HG03159 (cell line): ENCODE data around the gene ASB16.
A peak's percentile ranks its signal among the peaks of the same experiment; 100 is the strongest.

Source experiments
- ATAC-seq: cut with Tn5 transposase; IDR thresholded peaks from one replicate; pipeline ENCODE4 v1.9.1; 2021; ENCODE audit warnings: mild to moderate bottlenecking, moderate library complexity; ENCODE audit not compliant: unreplicated experiment

The ASB16 gene

GRCh38 chr17:44188576-44189403, 18.3 kb downstream of the ASB16 start:
- ATAC-seq, result no peak

- ATAC-seq, result no peak
These were observed 20.0 kb downstream of the ASB16 start for GRCh38 chr17:44190481-44190880.

GRCh38 chr17:44191369-44191768, 20.9 kb downstream of the ASB16 start:
- no peak for ATAC-seq

GRCh38 chr17:44191941-44192496, 21.5 kb downstream of the ASB16 start:
- ATAC-seq, result no peak

GRCh38 chr17:44192750-44193149, 22.2 kb downstream of the ASB16 start:
- no peak for ATAC-seq

GRCh38 chr17:44193326-44194084, 23.0 kb downstream of the ASB16 start:
- no peak for ATAC-seq

GRCh38 chr17:44197107-44197506, 26.6 kb downstream of the ASB16 start:
- no peak for ATAC-seq

DNA sequence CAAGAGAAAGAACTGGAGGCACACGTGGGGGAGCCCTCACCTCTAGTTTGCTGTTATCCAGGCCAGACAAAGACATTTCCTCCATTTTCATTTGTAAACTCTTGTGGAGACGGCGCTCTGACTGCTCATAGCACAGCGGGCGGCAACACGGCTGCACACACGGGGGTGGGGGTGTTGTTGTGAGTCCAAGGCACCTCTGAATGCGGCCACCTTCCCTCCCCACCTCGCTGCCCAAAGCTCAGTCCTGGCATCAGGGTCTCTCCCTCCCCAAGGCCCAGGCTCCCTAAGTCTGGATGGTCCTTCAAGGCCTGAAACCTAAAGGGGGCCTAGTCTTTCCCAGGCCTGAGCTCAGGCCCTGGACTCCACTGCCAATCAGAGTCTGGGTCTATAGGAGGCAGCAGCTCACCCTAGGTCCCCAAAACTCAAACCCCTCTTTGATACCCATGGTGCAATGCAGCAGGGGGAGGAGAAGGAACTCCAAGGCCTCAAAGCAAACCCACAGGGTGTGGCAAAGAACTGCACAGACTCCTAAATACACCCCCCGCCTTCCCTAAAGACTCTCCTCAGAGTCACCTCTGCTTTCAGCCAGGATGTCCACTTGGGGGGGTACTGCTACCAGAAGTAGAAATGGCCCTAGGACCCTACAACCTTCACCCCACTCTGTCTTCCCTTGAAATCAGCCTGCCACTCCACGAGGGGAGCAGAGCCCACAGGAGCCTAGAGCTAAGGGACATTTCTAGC, 27.6 kb downstream of the ASB16 start:
- ATAC-seq, result no peak

GRCh38 chr17:44198721-44199552, 28.4 kb downstream of the ASB16 start:
- peak; percentile 19 for ATAC-seq

GRCh38 chr17:44199553-44200477, 29.3 kb downstream of the ASB16 start, which contains the start of gene ATXN7L3:
TSS of gene ATXN7L3 (minus strand) at chr17:44199884. CDS start at chr17:44198070, 1,814 bp downstream.
- peak; percentile 57 for ATAC-seq

DNA sequence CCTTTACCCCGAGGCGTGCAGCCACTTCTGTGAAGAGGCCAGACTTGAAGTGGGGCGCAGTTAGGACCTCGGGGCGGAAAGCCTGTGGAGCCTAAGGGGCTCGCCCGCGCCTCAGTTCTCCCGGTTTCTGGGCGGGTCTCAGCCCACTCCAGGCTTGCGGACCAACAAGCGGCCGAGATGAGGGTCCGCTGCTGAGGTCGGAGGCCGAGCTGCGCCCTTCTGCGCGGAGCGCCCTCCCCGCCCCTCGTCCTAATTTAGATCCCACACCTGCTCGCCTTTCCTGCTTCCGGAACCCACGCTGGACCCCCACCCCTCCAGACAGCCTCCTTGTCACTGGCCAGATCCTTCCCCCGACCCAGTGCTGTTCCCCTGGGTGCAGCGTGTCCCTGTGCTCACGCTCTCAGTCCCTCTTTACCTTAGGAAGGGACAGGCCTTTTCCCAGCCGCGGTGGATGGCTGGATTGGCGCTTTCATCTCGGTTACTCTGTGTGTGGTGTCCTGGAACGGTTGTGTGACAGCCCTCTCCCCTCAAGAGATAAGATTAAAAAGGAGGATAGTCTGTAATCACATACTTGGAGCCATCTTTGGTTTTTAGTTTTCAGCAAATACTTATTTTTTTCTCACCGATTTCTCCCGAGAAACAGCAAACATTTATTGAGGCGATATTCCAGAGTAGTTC, 30.1 kb downstream of the ASB16 start:
- ATAC-seq, result peak; percentile 4

- no peak for ATAC-seq
These were observed 32.3 kb downstream of the ASB16 start for GRCh38 chr17:44202756-44203155.

- no peak for ATAC-seq
These were observed 33.4 kb downstream of the ASB16 start for GRCh38 chr17:44203731-44204440.

- ATAC-seq, result no peak
These were observed 34.0 kb downstream of the ASB16 start for GRCh38 chr17:44204441-44204882.

DNA sequence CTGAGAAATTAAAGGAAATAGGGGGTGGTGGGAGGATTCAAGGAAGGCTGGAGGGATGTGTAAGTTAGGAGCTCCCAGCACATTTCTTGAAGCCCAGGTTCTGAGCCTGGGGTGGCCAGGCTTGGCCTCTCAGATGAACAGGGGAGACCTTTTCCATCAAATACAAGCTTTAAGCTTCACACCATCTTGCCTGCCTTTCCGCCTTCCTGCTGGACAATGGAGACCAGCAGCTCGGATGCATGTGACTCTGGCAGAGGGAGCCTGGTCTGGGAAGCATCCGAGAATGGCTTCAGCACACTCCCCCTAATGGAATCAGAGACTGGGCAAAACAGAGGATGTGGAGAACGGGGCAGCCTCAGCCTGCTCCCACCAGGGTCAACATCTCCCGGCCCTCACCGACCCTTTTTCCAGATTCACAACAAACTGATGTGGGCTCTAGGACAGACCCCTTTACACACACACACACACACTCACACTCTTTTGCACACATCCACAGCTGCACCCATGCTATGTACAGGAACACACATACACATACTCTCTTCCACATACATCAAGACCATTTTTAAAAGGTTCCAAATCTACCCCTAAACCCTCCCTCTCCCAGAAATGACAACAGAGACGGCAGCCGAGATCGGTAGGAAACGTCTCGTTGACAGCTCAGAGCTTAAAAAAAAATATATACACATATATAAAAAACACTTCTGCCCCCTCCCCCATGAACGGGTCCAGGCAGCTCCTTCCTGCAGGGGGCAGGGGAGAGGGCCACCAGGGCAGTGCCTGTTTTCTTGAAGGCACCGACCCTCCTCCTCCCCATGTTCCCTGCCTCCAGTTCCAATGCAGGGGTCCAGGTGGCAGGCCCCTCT, 35.7 kb downstream of the ASB16 start:
- no peak for ATAC-seq

GRCh38 chr17:44206825-44207155, 36.3 kb downstream of the ASB16 start:
- no peak for ATAC-seq

DNA sequence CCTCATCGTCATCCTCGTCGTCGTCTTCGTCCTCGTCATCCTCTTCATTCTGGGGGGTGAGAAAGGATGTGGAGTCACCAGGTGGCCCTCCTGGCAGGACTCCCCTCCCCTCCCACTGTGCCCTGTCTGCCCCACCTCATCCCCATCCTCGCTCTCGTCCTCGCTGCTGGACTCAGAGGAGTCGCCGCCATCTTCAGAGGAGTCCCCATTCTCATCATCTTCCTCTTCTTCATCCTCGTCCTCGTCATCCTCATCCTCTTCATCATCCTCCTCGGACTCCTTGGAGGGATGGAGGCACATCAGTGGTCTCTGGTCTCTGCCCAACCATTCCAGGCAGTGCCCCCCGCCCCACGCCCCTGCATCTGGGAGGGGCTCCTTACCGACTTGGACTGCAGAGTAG, 36.8 kb downstream of the ASB16 start:
- ATAC-seq, result no peak
